Prostate gland (tissue), 2 donors: ENCODE results near the gene FBXO34.

ENCODE experiments used
- CTCF ChIP-seq, 4 experiments: fragments of 200-600 bp in 2 of 4; fragments of 450-650 bp in 2 of 4; sonication (generic) in 2 of 4; IDR thresholded peaks; 1 replicate in 3 of 4; 2 replicates in 1 of 4; pipeline ENCODE4 v1.5.1; 2016 to 2019; ENCODE audit warnings: antibody characterized with exemption in 4 of 4, mild to moderate bottlenecking in 2 of 4, moderate library complexity in 2 of 4
- POLR2A ChIP-seq: fragments of 450-650 bp; IDR thresholded peaks from one replicate; pipeline ENCODE4 v1.6.1; 2016; ENCODE audit warnings: antibody characterized with exemption, mild to moderate bottlenecking
- POLR2AphosphoS5 ChIP-seq: sonication (generic); formaldehyde crosslinking; IDR thresholded peaks from one replicate; pipeline ENCODE4 v1.6.1; 2017; ENCODE audit warnings: antibody characterized with exemption

GRCh38 chr14:55270832-55271571, at the start of gene FBXO34:
- peak; percentile 100 for TF ChIP-seq CTCF (IDR thresholded peaks at IDR 0.05)
- peak; percentile 96 for TF ChIP-seq POLR2AphosphoS5
- TF ChIP-seq POLR2A: peak; percentile 97
